Loucy (cell line): ENCODE data around the gene PDIA4.

ENCODE experiments used
- CTCF ChIP-seq: fragments of 200-600 bp; sonication (generic); conservative IDR thresholded peaks from 2 replicates; pipeline ENCODE4 v1.5.1; 2014; ENCODE audit warnings: mild to moderate bottlenecking, antibody characterized with exemption, low read length
- EZH2phosphoT487 ChIP-seq: fragments of 200-600 bp; IDR thresholded peaks from 2 replicates; pipeline ENCODE4 v1.6.1; 2018; ENCODE audit warnings: antibody characterized with exemption, mild to moderate bottlenecking, moderate library complexity, borderline replicate concordance

- TF ChIP-seq CTCF = no peak
- no peak for TF ChIP-seq EZH2phosphoT487
Observed at GRCh38 chr7:149048805-149049204, 20.5 kb upstream of the PDIA4 start.
